8988T (cell line): ENCODE data around the gene FOLR2.
"Not testable (repeated sequence)": the region's sequence is repeated elsewhere in the genome, so short reads cannot be mapped to it uniquely, and the experiment has no call there.

Experiments used
- DNase-seq: peaks from one replicate; pipeline ENCODE4 v3.0.0; 2011

FOLR2 gene

DNA sequence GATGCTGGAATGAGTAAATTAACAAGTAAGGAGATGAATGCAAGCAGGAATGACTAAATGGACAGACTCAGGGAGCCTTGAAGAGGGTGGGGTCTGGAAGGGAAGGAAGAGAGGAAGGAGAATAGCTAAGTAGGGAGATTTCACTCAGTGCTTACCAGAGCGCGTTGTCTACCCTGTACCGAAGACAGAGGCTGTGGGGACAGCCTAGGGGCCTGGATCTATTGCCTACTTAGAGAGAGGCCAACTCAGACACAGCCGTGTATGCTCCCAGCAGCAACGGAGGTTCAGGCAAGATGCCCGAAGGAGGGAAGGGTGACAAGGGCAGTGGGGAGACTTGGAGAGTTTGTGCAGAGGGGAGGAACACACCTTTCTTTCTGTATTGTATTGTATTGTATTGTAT lies at the start of gene FOLR2:
FOLR2 (plus strand) TSS at position 157 of the 400 bp plus-strand sequence. CDS start 1,791 bp downstream, outside the sequence.
- no peak for DNase-seq

DNA sequence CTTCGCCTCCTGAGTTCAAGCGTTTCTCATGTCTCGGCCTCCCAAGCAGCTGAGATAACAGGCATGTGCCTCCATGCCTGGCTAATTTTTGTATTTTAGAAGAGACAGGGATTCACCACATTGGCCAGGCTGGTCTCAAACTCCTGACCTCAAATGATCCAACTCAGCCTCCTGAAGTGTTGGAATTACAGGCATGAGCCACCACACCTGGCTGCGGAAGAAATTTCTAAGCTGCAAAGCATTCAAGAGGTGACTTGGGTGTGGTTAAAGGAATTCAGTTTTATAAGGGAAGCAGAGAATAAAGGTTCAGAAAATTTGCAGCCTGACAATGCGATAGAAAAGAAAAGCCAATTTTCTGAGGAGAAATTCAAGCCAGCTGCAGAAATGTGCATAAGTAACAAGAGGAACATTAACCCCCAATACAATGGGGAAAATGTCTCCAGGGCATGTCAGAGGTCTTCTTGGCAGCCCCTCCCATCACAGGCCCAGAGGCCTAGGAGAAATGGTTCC lies 47.5 kb upstream of the FOLR2 start:
- DNase-seq: not testable (repeated sequence)

DNA sequence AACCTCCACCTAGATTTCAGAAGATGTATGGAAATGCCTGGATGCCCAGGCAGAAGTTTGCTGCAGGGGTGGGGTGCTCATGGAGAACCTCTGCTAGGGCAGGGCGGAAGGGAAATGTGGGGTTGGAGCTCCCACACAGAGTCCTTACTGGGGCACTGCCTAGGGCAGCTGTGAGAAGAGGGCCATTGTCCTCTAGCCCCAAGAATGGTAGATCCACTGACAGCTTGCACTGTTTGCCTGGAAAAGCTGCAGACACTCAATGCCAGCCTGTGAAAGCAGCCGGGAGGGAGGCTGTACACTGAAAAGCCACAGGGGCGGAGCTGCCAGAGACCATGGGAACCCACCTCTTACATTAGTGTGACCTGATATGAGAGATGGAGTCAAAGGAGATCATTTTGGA lies 46.8 kb upstream of the FOLR2 start:
- not testable (repeated sequence) for DNase-seq

DNA sequence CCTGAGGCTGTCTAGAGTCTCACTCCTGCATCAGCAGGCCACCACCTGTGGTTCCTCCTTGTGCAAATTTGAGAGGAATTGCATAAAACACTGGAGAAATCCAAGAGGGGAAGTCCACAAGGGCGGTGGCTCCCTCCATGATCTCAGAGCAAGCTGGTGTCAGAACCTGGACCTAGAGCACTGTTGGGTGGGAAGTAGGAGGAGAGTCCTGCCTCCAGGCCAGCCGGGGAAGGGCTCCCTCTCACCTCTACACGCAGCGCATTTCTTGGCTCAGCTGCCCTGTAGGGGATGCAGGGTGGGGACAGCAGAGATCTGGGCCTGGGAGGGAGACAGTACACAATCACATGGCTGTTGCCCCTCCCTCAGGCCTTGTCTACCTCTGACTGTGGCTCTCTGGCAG lies 44.6 kb upstream of the FOLR2 start:
- DNase-seq: not testable (repeated sequence)

DNA sequence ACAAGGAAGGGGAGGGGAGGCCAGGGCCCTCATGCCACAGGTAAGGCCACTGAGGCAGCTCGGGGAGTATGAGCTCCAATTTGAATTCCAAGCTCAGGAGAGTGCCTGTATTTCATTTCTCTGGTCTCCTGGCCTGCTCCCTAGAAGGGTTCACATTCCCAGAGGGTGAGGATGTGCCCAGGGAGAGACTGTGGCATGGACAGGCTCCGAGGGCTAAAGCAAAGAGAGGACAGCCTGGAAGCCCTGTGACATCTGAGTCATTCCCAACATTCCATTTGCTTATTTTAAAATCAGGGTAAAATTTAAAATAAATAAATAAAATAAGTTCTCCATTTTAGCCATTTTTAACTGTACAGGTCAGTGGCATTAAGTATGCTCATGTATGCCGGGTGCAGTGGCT lies 43.3 kb upstream of the FOLR2 start:
- no peak for DNase-seq

DNA sequence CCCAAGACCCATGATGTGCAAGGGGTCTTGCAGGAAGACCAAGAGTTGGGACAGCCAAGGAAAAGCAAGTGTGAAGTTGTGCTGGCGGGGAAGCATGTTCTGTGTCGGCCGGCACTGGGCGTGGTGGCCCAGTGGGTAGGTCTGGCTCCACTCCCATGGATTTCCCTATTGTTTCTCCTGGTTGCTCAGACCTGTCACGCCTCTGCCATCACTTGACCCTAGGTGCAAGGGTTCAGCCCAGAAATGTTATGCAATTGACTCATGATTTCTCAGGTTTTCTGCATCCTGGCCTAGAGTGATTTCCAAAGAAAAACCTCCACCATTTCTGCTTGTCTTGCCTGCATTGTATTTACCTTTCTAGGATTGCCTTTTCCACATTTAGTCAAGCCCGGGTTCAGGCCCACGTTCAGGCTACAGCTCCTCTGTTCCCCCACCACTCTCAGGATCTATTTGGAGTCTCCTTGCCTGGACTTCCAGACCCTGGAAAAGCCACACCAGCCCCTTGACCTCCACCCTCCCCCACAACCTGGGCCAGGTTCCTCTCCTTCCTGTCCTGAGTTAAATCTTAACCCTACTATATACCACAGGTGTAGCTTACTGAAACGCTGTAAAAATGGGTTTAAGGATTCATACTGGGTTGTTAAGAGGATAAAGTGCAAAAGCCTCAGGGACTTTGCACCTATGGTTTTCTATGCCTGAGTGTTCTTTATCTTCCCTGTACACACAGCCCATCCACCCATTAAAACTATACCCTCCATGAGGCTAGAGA lies 42.1 kb upstream of the FOLR2 start:
- no peak for DNase-seq

DNA sequence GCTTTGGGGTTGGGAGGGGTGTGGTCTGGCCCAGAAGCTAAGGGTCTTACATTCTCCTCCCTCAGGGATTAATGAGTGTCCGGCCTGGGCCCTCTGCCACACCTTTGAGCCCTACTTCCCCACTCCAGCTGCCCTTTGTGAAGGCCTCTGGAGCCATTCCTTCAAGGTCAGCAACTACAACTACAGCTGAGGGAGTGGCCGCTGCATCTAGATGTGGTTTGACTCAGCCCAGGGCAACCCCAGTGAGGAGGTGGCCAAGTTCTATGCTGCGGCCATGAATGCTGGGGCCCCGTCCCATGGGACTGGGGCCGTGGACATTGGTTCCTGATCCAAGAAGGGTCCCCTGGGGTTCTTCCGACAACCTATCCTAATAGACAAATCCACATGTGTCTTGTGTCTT lies 38.9 kb upstream of the FOLR2 start:
- no peak for DNase-seq

DNA sequence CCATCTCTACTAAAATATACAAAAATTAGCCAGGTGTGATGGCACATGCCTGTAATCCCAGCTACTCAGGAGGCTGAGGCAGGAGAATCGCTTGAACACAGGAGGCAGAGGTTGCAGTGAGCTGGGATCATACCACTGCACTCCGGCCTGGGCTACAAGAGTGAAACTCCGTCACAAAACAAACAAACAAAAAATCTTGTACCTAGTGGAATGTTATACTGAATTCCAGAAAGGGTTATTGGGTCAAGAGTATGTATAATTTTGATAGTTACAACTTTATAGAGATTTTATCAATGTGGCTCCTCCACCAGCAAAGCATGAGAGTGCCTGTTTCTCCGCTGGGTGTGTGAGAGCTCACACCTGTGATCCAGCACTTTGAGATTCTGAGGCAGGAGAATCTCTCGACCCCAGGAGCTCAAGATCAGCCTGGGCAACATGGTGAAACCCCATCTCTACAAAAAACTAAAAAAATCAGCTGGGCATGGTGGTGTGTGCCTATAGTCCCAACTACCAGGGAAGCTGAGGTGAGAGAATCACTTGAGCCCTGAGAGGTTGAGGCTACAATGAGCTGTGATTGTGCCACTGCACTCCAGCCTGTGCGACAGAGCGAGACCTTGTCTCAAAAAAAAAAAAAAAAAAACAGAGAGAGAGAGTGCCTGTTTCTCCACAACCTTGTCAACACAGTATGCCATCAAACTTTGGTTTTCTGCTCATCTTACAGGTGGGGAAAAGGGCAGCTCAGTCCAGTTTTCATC lies 37.4 kb upstream of the FOLR2 start:
- DNase-seq: no peak

DNA sequence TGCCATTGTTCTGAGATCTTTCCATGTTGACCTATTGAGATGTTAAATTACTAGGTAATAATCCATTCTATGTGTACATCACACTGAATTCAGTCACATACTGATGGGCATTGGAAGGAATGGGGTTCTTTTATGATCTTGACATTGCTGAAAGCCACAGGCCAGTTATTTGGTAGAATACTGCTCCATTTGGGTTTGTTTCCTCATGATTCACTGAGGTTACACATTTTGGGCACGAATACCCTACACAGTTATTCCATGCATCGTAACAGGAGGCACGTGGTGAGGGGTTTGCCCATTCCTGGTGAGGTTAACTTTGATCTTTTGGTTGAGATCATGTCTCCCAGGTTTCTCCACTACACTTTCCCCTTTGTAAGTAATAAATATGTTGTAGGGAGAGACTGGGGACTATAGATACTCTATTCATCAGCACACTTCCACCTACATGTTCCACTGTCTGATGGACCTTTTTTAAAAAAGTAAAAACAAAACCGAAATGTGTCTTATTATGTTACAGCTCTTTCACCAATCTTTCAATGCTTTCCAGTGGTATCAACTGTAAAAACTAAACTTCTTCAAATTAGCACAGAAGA lies 36.7 kb upstream of the FOLR2 start:
- DNase-seq: no peak

DNA sequence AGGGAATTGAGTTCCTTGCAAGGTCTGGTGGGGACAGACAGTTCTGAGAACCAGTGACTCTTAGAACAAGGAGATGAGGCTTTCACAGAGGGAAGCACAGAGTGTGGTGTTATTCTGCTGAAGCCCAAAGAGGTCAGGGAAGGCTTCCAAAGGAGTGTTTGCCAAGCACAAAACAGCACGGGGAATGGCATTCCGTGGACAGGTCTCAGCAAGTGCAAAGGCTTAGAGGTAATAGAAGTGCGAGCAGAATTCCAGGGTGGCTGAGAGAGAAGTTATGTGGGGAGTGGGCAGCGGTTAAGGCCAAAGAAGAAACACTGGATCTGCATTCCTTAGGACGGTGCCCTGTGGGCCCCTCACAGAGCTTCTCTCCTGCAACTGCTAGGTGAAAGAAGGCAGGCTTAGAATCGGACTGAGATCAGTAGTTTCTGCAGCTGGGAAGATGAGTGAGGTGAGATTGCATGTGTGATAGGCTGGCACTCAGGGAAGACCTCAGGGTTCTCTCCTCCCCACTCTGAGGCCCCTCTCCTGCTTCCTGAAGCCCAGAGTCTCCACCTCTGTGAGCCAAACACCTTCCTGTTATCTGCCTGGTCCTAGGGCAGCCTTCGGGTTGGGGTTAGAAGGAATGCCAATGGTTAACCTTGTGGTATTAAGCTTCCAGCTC lies 35.6 kb upstream of the FOLR2 start:
- not testable (repeated sequence) for DNase-seq

DNA sequence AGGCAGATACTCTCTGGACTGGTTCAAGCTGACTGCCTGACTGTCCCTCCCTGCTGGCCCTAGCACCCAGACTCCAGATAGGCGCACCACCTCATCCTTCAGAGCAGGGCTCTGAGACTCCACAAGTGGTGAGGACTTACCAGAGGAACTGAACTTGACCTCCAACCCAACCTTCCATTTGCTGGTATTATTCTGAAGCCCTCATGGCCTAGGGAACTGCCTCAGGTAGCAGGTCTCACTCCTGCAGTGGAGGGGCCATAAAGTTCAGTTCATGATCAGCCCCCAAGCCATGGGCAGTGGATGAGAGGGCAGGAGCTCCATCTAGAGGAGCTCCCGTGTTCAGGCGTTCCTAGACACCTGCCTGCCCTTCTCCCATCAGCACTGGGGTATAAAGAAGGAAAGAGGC lies 35.0 kb upstream of the FOLR2 start:
- not testable (repeated sequence) for DNase-seq

DNA sequence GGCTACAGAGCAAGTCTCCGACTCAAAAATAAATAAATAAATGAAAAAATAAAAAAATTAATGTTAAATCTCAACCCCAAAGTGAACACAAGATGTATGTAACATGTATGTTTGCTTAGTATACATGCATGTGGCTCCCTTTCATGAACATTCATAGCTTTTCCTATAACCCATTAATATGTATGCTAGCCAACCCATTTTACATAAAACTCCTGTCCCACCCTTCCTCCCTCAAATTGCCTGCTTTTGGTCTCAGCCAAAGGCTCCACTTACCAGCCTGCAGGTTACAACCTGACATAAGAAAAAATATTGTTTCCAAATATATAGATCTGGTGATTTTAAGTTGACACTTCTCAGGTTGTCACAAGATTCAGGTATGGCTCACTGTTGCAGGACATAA lies 28.3 kb upstream of the FOLR2 start:
- no peak for DNase-seq

DNA sequence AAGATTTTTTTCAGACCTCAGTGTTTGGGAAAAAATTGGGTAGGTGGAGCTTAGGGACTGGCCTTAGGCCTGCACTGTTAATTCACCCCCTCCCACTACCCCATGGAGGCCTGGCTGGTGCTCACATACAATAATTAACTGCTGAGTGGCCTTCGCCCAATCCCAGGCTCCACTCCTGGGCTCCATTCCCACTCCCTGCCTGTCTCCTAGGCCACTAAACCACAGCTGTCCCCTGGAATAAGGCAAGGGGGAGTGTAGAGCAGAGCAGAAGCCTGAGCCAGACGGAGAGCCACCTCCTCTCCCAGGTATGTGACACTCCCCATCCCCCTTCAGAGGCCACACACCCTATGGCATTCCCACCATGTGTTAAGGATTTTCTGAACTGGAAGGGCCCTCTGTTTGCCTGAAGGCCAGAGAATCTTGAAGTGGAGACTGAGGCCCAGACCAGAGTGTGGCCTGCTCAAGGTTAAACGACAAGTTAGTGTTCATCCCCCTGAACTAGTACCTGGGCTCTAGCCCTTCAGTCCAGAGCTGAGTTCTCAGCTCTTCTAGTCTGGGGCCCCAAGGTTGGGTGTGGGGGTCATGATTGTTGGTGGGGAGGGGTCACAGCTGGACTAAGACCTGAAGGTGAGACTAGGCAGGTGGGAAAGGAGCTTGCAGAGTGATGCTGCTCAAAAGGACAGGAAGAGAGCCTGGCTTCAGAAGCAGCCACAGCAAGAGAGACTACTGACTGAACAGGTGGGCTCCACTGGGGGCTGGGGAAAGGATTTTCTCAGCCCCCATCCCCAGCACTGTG lies 26.9 kb upstream of the FOLR2 start:
- no peak for DNase-seq

DNA sequence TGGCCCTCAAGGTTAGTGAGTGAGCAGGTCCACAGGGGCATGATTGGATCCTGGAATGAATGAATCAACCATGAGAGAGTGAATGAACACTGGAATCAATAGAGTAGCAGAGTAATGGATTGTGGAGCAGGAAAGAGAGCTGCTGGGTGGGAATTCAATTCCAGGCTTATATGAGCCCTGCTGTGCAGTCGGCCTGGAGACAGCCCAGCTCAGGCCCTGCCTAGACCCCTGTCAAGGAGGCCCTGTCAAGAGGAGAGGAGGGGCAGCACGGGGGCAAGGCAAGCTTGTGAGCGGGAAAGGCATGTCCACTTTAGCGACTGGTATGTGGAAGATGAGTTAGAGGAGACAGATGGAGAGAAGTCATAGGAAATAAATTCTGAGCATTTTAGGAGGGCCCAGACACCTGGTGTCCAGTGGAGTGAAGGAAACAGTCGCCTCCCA lies 25.9 kb upstream of the FOLR2 start:
- no peak for DNase-seq

DNA sequence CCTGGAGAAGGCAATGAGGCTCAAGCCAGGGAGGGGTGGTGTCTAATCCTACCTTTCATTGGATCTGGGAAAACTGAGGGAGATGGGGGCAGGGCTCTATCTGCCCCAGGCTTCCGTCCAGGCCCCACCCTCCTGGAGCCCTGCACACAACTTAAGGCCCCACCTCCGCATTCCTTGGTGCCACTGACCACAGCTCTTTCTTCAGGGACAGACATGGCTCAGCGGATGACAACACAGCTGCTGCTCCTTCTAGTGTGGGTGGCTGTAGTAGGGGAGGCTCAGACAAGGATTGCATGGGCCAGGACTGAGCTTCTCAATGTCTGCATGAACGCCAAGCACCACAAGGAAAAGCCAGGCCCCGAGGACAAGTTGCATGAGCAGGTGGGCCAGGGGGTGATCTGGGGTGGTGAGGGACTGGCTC lies 24.6 kb upstream of the FOLR2 start, which contains the start of gene FOLR1:
FOLR1 (plus strand) TSS at position 180 of the 421 bp plus-strand sequence; CDS start at position 214, 34 bp downstream.
- DNase-seq: no peak

DNA sequence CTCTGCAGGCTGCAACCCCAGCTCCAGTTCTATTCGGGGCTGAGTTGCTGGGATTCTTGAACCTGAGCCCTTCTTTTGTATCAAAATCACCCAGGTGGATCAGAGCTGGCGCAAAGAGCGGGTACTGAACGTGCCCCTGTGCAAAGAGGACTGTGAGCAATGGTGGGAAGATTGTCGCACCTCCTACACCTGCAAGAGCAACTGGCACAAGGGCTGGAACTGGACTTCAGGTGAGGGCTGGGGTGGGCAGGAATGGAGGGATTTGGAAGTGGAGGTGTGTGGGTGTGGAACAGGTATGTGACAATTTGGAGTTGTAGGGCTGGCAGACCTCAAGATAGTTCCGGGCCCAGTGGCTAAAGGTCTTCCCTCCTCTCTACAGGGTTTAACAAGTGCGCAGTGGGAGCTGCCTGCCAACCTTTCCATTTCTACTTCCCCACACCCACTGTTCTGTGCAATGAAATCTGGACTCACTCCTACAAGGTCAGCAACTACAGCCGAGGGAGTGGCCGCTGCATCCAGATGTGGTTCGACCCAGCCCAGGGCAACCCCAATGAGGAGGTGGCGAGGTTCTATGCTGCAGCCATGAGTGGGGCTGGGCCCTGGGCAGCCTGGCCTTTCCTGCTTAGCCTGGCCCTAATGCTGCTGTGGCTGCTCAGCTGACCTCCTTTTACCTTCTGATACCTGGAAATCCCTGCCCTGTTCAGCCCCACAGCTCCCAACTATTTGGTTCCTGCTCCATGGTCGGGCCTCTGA lies 20.9 kb upstream of the FOLR2 start:
- no peak for DNase-seq

DNA sequence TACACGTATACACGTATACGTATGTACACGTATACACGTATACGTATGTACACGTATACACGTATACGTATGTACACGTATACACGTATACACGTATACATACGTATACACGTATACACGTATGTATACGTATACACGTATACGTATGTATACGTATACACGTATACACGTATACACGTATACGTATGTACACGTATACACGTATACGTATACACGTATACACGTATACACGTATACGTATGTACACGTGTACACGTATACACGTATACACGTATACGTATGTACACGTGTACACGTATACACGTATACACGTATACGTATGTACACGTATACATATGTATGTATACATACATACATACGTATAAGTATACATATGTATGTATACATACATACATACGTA lies 15.1 kb upstream of the FOLR2 start:
- not testable (repeated sequence) for DNase-seq

DNA sequence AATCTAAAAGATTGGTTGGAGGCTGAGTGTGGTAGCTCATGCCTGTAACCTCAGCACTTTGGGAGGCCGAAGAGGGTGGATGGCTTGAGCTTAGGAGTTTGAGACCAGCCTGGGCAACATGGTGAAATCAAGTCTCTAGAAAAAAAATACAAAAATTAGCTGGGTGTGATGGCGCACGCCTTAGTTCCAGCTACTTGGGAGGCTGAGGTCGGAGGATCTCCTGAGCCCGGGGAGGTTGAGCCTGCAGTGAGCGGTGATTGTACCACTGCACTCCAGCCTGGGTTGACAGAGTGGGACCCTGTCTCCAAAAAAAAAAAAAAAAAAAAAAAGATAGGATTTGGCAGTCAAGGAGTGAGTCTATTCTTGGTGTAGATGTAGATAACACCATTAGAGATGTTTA lies 14.0 kb upstream of the FOLR2 start:
- no peak for DNase-seq

DNA sequence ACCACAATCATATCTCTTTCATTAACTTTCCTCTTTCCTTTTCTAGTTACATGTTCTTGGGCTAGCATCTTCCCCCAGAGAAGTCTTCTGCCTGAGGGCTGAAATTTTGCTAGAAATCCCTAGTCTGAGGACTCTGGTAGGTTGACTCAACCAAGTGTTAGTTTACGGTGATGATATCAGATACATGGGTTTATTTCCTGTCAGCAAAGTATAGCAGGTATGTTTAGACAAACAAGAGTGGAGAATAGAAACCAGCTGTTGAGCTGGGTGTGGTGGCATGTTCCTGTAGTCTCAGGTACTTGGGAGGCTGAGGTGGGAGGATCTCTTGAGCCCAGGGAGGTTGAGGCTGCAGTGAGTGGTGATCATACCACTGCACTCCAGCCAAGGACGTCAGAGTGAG lies 13.4 kb upstream of the FOLR2 start:
- DNase-seq: no peak

DNA sequence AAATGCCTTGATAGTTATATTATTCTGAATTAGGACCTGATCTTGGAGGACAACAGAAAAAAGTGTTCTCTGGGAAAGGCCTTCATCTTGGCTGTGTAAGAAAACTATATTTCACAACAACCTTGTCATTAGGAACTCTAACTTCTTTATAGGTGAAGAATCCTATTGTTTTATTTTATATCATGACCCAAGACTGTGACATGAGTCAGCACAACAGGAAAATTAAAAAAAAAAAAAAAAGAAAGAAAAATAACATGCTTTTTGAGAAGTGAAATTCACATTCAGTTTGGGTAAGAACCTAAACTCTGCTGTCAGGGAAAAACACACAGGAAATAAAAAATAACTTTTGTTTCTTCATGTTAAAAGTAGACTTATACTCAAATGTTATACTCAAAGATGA lies 11.7 kb upstream of the FOLR2 start:
- no peak for DNase-seq

DNA sequence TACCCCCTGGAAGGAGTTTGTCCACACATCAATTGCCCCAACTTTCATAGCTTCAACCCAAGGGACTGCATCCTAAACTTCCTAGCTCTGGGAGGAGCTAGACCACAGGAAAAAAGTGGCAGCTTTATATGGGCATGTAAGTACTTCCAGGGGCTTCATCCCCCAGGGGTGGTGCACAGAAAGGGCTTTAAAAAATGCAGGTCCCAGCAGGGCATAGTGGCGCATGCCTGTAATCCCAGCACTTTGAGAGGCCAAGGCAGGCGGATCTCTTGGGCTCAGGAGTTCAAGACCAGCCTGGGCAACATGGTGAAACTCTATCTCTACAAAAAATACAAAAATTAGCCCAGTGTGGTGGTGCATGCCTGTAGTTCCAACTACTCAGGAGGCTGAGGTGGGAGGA lies 9.8 kb upstream of the FOLR2 start:
- not testable (repeated sequence) for DNase-seq
